Keratinocyte (primary cell): ENCODE data around the gene ZNF664.

Experiments used
- CTCF ChIP-seq, 3 experiments: IDR thresholded peaks in 1 of 3; conservative IDR thresholded peaks in 1 of 3; optimal IDR thresholded peaks in 1 of 3; 2 replicates in 2 of 3; 3 replicates in 1 of 3; pipeline versions ENCODE3 to v1.5.1; 2011; ENCODE audit warnings: low read length in 3 of 3, mild to moderate bottlenecking in 3 of 3, moderate library complexity in 2 of 3, control low read depth in 1 of 3, inconsistent platforms in 1 of 3; ENCODE audit not compliant: insufficient read depth in 2 of 3; ENCODE audit errors: extremely low read depth in 1 of 3
- EZH2 ChIP-seq: IDR thresholded peaks from one replicate; pipeline ENCODE4 v1.6.1; 2012; ENCODE audit warnings: inconsistent platforms, mild to moderate bottlenecking, low read length, moderate library complexity

DNA sequence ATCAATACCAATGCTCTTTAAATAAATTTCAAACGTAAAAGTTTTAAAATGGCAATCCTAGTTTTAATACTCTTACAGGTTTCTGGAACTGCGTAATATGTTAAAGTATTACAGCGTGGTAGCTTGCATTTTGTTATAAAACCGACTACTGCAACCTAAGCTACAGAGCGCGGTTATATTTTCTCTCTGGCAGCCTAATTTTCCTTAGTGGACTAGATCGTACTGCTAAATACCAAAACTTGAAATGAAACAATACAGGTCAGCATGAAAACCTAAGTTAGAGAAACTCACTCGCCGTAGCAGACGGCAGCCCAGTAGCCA lies 1.6 kb upstream of the ZNF664 start:
- no peak for TF ChIP-seq CTCF (optimal IDR thresholded peaks at IDR 0.05 in 1 of 3, IDR thresholded peaks at IDR 0.05 in 1 of 3, conservative IDR thresholded peaks at IDR 0.05 in 1 of 3; ENCODE audit: extremely low read depth in 1 of 3, insufficient read depth in 2 of 3, low read length in 3 of 3)
- no peak for TF ChIP-seq EZH2
